ENCODE measurements around the gene TSSK2. TPM values are rescaled to one million over a fixed set of nuclear protein-coding genes. Genes with fewer than 3 reads are reported as not detected.

TSSK2 gene
- total and polyA plus RNA-seq, 2 of the 8 experiments (the other 6 are each of a cell fraction or from before 2014, with no cell fraction given): not detected

DNA sequence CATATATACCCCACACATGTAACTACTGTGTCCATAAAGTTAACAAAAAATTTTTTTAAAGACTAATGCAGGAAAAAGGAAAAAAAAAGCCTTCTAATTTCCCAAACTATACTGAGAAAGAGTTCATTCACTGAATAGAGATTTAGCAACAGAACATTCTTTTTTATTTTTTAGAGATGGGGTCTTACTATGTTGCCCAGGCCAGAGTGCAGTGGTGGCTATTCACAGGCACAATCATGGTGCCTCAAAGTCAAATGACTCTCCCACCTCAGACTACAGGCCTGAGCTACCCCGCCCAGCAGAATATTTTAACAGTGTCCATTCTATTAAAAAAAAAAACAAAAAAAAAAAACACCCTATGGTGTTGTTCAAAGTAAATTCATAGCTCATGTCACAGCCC, 34.6 kb upstream of the TSSK2 start:
- CTCF ChIA-PET (ENCODE audit: partially characterized antibody): interaction anchor here (0.5 to 2.4 kb wide), 3 partner anchors 23 to 1157 kb away, joined by 3 to 8 read pairs (median 4); no protein-coding TSS in a partner anchor
- Histone ChIP-seq H4K20me1 (replicated peaks in 1 of 2; ENCODE audit: control insufficient read depth in 1 of 2, insufficient read depth in 2 of 2, low read length in 2 of 2) (peaks cover 3 to 8% of the 10 kb centered on the region in 2 experiments), H2BK5ac (ENCODE audit: low read depth, low read length) (no peak overlapping the region)

More for the DNA sequence above, 34.6 kb upstream of the TSSK2 start:
- H2AFZ ChIP-seq (ENCODE audit: low read length): no peak overlapping the region
- 86% methylated on average over 1 of the region's 1 CpG; no CpG with 5 or more reads in 1 of the 2 experiments for WGBS, 2 experiments (ENCODE audit: extremely low coverage in 1 of 2, insufficient coverage in 1 of 2, insufficient read length in 1 of 2, insufficient replicate concordance in 2 of 2, low coverage in 1 of 2, low lambda C conversion rate in 2 of 2, missing lambda C conversion rate in 1 of 2)
- H4K91ac ChIP-seq (replicated peaks; ENCODE audit: insufficient read length, low read length): no peak overlapping the region
- no peak overlapping the region for H2BK12ac ChIP-seq (ENCODE audit: low read depth, low read length)
- no peak overlapping the region for H2AK5ac ChIP-seq (ENCODE audit: low read depth, low read length)
- peaks cover 10% of the 10 kb centered on the region for H3K79me1 ChIP-seq (ENCODE audit: low read depth, low read length)
- H3K4me1 ChIP-seq (replicated peaks in 1 of 4; ENCODE audit: control insufficient read depth in 3 of 4, insufficient read depth in 4 of 4, low read length in 3 of 4): no peaks in the 10 kb centered on the region
- TF ChIP-seq, protein P1, sequence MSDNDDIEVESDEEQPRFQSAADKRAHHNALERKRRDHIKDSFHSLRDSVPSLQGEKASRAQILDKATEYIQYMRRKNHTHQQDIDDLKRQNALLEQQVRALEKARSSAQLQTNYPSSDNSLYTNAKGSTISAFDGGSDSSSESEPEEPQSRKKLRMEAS (IDR thresholded peaks at IDR 0.05): no peak
- TF ChIP-seq HDAC2 (IDR thresholded peaks at IDR 0.05; ENCODE audit: borderline replicate concordance in 1 of 2, low read depth in 2 of 2, low read length in 2 of 2) (no peak), CHD2 (IDR thresholded peaks at IDR 0.05; ENCODE audit: low read length) (no peak), CEBPB (IDR thresholded peaks at IDR 0.05; ENCODE audit: low read depth, low read length) (no peak), FOSL1 (IDR thresholded peaks at IDR 0.05; ENCODE audit: insufficient read depth, low read depth, low read length) (no peak), BCL11A (IDR thresholded peaks at IDR 0.05; ENCODE audit: low read depth in 2 of 2, low read length in 2 of 2) (no peak)
- H2BK20ac ChIP-seq (ENCODE audit: low read length): no peak overlapping the region
- no peaks in the 10 kb centered on the region for H3K23me2 ChIP-seq (ENCODE audit: low read depth, low read length)
- H3K27me3 ChIP-seq (replicated peaks in 1 of 4; ENCODE audit: control insufficient read depth in 3 of 4, extremely low read depth in 1 of 4, insufficient read depth in 3 of 4, low read length in 3 of 4): no peaks in the 10 kb centered on the region
- no peak overlapping the region for H2BK15ac ChIP-seq (ENCODE audit: low read length)
- H3K9me3 ChIP-seq (ENCODE audit: insufficient read depth in 2 of 2, low read depth in 1 of 2, low read length in 1 of 2): no peaks in the 10 kb centered on the region
- no peak for DNase-seq (ENCODE audit: low read depth in 1 of 2, low spot score in 2 of 2)
- H3K23ac ChIP-seq (ENCODE audit: insufficient read length): no peak overlapping the region
- no peak overlapping the region for H3K14ac ChIP-seq (ENCODE audit: insufficient read length)
- H3K36me3 ChIP-seq (ENCODE audit: control insufficient read depth in 2 of 4, insufficient read depth in 4 of 4, low read length in 3 of 4): no peaks in the 10 kb centered on the region
- no peak overlapping the region for H3K18ac ChIP-seq (ENCODE audit: extremely low read depth, low read length)
- no peak for FAIRE-seq
- H3K4me2 ChIP-seq (ENCODE audit: insufficient read depth in 1 of 2, low read depth in 2 of 2, low read length in 2 of 2): no peak overlapping the region
- no peak overlapping the region for H3K4ac ChIP-seq (replicated peaks; ENCODE audit: insufficient read length, low read depth, low read length)
- H4K8ac ChIP-seq (ENCODE audit: extremely low read depth, insufficient read depth, low read length): no peak overlapping the region
- H3K9ac ChIP-seq (replicated peaks in 1 of 4; ENCODE audit: extremely low read depth in 1 of 4, low read depth in 3 of 4, low read length in 3 of 4): no peak overlapping the region
- H3K79me2 ChIP-seq (ENCODE audit: control insufficient read depth in 1 of 2, insufficient read depth in 2 of 2, low read length in 2 of 2): peaks cover 0 to 52% of the 10 kb centered on the region in 2 experiments; a peak in 2 of 4 replicates
- H4K5ac ChIP-seq (ENCODE audit: insufficient read length, low read depth, low read length): no peak overlapping the region
- H3K4me3 ChIP-seq (ENCODE audit: extremely low read depth in 1 of 4, insufficient read depth in 2 of 4, low read depth in 3 of 4, low read length in 4 of 4): no peak overlapping the region
- POLR2A ChIA-PET (ENCODE audit: partially characterized antibody): no interaction called here
- no peak overlapping the region for H3K27ac ChIP-seq (ENCODE audit: low read depth, low read length)
- no peak overlapping the region for H3K56ac ChIP-seq (replicated peaks; ENCODE audit: insufficient read length, low read depth, low read length)
- no peak overlapping the region for H2BK120ac ChIP-seq (replicated peaks; ENCODE audit: low read depth, low read length)

Data from H1 (cell line).